ENCODE results near the gene PEX16.

Gene PEX16

DNA sequence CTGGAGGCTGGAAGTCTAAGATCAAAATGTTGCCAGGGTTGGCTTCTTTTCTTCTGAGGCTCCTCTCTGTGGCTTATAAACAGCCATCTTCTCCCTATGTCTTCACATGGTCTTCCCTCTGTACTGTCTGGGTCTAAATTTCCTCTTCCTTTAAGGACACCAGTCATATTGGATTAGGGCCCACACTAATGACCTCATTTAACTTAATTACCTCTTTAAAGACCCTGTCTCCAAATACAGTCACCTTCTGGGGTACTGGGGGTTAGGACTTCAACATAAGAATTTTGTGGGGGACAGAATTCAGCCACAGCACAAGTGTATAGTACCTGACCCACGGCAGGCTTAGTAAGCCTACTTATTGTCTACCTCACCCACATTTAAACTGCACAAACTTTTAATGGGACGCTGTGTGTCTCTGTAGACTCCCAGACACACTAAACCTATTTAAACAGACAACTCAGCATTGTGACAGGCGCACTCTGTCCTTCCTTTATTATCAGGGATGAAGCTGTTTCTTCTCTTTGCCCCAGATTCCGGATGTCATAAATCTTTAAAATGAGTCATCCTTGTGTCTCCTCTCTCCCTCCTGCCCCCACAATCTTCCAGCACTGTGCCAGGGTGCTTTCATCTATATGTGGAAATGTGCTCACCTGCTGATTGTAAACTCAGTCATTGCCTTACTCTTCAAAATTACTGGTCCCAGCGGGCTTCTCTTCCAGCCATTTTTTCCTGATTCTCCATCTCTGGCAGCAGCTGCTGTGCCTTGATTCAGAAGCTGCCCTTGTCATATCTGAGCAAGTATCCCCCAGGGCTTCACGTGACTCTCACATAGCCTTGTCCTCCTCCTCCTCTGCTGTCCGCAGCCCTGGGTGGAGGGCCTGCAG is 37.6 kb downstream of the PEX16 start:
- no peak for DNase-seq (ENCODE audit: low read depth in 1 of 2, low spot score in 1 of 2)

DNA sequence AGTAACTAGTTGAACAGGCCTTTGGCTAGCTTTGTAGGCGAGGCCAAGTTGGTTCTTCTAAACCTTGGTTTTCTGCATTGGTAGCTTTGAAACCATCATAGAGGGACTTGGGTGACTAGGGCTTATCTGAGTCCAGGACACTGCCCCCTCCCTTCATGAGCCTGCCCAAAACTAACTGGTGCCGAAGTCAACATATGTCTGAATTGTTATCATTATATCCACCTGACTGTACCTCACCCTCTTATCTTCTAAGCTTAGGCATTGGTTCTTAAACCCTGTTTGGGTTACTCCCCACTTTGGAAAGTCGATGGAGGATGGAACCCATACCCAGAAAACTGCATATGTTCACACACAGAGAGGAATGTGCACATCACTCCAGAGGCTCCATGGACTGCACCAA is 39.8 kb downstream of the PEX16 start:
- no peak for DNase-seq (ENCODE audit: low read depth in 1 of 2, low spot score in 1 of 2)

DNA sequence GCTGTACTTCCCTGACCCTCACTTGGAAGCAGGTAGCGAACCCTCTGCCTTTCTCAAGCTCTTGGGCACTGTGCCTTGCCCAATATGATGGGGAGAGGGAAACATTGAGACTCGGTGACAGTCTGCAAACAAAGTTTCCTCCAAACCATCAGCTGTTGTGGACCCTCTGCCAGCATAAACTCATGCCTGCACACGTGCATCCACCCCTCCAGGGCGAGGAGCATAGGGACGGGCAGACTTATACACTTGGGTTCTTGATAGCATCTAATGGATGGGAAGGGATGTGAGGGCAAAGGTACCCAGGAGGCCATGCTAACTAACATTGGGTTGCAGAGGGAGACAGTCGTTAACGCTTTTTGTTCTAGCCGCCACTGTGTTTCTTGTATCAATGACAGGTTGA is 40.5 kb downstream of the PEX16 start:
- DNase-seq (ENCODE audit: low read depth in 1 of 2, low spot score in 1 of 2) = no peak

DNA sequence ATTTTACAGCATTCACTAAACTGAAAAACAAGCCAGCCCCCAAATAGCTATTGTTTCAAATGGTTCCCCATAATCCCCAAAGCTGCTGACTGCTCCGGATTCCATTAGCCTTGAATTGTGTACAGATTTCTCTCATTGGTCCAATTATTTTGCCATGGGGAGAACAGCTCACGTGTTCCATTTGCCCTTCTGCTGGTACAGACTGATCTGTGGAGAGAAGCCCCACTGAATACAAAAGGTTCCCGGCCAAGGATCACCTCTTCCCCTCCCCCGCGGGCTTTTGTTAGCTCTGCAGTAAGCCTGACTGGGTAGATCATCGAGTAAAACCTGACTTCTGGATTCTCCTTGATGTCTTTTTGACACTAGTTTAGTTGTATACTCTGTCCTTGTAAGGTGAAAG is 41.3 kb downstream of the PEX16 start:
- DNase-seq (ENCODE audit: low read depth in 1 of 2, low spot score in 1 of 2) = no peak

DNA sequence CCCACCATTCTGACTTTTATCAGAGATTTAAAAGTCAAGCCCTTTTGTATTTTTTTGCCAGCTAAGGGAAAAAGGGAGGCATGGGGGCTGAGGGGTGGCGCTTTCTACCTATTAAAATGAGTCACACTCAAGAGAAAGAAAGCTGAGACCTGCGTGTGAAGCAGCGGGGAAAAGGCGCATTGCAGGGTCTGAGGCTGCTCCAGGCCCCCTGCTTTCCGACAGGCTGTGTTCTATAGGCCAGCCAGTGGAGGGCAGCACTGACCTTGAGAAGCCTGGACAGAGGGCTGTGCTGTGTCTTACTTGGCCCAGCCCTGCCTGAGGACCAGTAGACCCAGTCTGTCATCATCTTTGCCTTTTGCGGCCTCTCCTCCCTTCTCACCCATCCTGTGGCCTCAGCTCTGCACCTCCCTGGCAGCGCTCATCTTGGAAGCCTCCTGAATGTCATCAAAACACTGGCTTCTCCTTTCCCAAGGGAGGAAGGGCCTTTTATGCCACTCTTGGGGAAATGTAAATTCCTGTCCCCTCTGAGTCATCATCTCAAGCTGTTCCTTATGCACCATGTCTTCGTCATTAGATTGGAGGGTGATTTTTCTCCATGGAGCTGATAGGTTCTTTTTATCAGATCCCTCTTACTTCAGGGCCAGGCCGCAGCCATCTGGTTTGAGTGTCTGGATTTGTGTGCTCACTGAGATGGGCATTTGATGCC is 44.9 kb downstream of the PEX16 start:
- no peak for DNase-seq (ENCODE audit: low read depth in 1 of 2, low spot score in 1 of 2)

- no peak for DNase-seq (ENCODE audit: low read depth in 1 of 2, low spot score in 1 of 2)
Measured at GRCh38 chr11:45871638-45872037, 46.0 kb downstream of the PEX16 start.

DNA sequence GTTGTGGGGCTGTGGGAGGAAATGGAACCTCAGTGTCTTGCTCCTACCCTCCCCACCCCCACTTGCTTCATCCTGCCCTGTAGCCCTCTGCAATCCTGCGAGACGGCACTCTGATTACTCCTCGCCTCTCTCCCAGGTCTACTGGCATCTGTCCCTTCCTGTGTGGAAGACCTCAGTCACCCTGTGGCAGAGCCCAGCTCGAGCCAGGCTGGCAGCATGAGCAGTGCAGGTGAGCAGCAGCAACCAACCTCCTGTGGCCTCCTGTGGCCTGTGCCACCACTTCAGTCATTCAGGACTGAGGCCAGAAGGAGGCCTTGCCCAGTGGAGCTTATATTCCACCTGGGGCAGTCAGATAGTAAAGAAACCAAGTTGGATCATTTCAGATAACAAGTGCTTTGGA is 47.0 kb downstream of the PEX16 start:
- DNase-seq (ENCODE audit: low read depth in 1 of 2, low spot score in 1 of 2) = no peak

DNA sequence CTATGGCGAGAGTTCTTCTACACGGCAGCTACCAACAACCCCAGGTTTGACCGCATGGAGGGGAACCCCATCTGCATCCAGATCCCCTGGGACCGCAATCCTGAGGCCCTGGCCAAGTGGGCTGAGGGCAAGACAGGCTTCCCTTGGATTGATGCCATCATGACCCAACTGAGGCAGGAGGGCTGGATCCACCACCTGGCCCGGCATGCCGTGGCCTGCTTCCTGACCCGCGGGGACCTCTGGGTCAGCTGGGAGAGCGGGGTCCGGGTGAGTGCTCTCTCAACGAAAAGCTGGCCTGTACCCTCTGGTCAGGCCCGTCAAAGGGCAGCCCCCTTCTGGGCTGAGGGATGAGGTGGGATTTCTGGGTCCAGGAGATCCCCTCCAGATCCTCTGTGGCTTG is 48.1 kb downstream of the PEX16 start:
- no peak for DNase-seq (ENCODE audit: low read depth in 1 of 2, low spot score in 1 of 2)

DNA sequence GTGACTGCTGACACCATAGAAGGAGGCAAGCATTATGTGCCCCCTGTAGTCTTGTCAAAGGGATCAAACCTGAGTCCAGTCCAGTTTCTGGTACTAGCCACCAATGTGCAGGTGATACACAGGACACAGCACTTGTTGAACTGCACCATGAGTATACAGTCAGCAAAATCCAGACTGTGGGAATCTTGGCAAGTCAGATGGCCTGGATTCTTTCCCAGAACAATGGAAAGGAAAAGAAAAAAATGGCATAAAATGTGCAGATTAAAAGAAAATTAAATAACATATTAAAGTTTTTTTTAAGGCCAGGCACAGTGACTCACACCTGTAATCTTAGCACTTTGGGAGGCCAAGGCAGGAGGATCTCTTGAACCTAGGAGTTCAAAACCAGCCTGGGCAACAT is 53.6 kb downstream of the PEX16 start:
- DNase-seq (ENCODE audit: low read depth in 1 of 2, low spot score in 1 of 2) = no peak

- no peak for DNase-seq (ENCODE audit: low read depth in 1 of 2, low spot score in 1 of 2)
Measured at GRCh38 chr11:45860764-45861510, 56.7 kb downstream of the PEX16 start.

DNA sequence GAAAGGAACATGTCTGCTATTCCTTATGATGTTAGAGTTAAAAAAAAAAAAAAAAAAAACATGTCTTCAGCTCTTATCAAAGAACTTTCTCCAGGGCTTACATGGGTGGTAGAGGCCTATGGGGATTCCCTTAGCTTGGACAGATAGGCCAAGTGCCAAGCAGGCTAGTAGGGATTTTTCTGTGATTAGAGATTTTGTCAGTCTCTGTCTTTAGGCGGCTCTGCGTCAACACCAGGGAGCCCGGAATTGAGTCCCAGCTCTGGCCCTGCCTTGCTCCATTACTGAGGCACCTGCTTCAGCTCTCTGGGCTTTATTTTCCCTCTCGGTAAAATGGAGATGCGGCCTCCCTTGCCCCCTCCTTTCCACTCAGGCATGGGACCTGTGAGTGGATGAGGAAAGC is 57.3 kb downstream of the PEX16 start:
- DNase-seq (ENCODE audit: low read depth in 1 of 2, low spot score in 1 of 2) = no peak

All from activated T-helper 1 cell treated with anti-CD3 and anti-CD28 coated beads, Interleukin-2, amount 50 U/mL, for 16 hours (primary cell).